GM12865 (cell line): ENCODE data around the gene ERCC4.

Experiments
- DNase-seq: peaks from one replicate; pipeline ENCODE4 v3.0.0; 2010; ENCODE audit warnings: low read depth
- H3K4me3 ChIP-seq: 2 replicates; pipeline ENCODE4 v1.5.1; 2011; ENCODE audit warnings: mild to moderate bottlenecking, low read depth, low read length, control low read depth
- CTCF ChIP-seq: IDR thresholded peaks from 2 replicates; pipeline ENCODE4 v1.5.1; 2011; ENCODE audit warnings: low read length, control low read depth, low read depth, inconsistent platforms; ENCODE audit not compliant: insufficient read depth; ENCODE audit errors: missing control alignments

Gene ERCC4

DNA sequence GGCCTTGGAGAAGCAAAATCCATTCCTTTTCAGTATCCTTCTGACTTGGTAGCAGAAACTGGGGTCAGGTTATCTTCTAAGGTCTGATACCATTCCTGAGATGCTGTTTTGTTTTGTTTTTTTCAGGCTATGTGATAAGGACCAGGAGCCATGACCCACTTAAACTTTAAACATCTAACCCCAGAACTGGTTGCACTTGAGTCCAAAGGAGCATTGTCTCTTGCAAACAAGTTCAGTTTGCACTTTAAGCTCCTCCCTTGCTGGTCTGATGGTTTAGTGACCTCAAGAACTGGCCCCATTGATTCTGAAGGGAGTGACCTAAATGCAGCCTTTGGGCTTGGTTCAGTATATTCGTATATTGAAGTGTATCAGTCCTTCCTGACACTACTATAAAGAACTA, 75.2 kb downstream of the ERCC4 start:
- no peak for TF ChIP-seq CTCF
- DNase-seq: no peak

DNA sequence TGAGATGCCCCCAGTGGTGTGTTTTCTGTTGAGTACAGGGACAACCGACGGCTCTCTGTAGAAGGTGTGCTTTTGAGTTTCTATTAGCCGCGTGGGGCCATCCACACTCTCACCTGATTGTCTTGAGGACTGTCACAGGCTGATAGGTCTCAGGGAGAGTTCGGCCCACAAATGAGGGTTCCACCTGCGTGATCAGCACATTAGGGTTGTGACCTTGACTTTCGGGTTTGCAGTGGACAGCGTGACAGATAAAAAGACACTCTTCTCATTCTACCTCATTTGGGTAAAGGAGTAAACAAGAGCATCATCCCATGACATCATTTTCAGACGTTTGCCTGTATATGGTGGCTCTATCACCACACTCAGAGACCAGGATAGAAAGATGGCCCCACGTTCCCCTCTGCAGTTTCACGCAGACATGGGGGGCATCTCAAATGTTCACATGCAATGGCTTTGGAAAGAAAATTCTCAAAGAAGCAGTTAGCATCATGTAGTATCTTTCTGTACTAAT, 76.9 kb downstream of the ERCC4 start:
- no peak overlapping the region for H3K4me3 ChIP-seq
- DNase-seq: no peak
- TF ChIP-seq CTCF: no peak

More for the DNA sequence above, 75.2 kb downstream of the ERCC4 start:
- no peak overlapping the region for H3K4me3 ChIP-seq

DNA sequence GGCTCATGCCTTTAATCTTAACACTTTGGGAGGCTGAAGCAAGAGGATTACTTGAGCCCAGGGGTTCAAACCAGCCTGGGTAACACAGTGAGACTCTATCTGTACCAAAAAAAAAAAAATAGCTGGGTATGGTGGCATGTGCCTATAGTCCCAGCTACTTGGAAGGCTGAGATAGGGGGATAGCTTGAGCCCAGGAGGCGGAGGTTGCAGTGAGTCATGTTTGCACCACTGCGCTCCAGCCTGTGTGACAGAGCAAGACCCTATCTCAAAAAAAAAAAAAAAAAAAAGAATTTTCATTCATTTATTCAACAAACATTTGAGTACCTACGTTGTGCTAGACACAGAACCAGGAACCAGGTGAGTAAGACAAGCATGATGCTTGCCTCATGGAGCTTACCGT, 77.6 kb downstream of the ERCC4 start:
- no peak for TF ChIP-seq CTCF
- DNase-seq: no peak
- H3K4me3 ChIP-seq: no peak overlapping the region

GRCh38 chr16:13997933-13998332, 78.0 kb downstream of the ERCC4 start:
- no peak for TF ChIP-seq CTCF
- H3K4me3 ChIP-seq: no peak overlapping the region
- DNase-seq: peak; percentile 76

DNA sequence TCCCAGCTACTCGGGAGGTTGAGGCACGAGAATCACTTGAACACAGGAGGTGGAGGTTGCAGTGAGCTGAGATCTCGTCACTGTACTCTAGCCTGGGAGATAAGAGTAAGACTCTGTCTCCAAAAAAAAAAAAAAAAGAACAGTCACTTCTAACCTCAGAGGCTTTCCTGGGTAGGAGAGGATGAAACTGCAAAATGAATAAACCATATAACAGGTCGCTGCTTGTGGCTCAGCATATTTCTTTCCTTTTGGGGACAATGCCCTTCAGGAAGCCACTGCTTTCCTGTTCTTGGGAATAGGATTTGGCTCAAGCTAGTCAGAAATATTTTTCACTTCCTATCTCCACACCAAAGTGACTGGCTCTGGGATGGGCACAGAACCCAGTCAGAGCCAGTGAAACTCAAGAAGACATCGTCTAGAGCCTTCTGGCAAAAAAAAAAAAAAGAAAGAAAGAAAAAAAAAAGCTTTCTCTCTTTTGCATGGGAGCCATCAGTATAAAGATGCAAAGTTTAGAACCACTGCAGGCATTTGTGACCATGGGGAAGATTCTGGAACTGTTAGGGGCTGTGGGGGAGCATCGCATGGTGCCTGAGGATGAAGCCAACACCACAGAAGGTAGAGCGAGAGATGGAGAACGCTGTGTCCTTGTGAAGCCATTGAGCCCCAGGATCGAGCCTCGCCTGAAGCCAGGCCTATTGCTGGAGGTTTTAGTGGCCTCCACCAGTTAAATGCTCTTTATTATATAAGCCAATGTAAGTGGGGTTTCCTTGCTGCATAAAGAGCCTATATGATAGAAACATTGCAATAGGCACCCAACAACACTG, 79.3 kb downstream of the ERCC4 start:
- H3K4me3 ChIP-seq: no peak overlapping the region
- no peak for TF ChIP-seq CTCF
- DNase-seq: peak; percentile 20

DNA sequence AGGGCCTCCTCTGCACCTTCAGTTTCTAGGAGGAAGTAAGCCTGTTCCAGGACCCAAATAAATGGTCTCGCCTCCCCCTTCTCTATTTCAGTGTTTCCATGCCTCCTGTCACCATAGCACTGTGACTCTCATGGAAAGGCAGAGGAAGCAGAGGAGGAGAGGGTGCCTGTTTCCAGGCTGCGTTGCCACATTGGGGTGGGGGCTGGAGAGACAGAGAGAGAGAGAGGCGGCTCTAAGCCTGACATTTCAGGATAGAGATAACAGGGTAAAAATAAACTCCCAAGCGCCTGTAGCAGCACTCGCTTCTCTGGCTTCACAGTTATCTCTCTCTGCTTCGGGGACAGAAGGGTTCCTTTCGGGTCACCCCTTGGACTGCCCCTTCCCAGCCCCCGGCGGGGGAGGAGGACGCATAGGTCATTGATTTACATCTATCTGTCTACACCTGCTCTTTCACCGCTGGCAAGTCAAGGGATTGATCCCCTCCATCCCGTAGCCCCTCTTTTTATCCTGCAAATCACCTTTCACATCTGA, 80.0 kb downstream of the ERCC4 start:
- peak; percentile 28 for DNase-seq
- TF ChIP-seq CTCF: no peak
- H3K4me3 ChIP-seq: no peak overlapping the region
